Sigmoid colon (tissue), 7 donors: ENCODE results near the gene WDFY4. TPM values are rescaled to one million over a fixed set of nuclear protein-coding genes. Genes with fewer than 3 reads are reported as not detected.

ENCODE experiments used
- DNase-seq: peaks from one replicate; pipeline ENCODE4 v3.0.0-alpha.2; 2019
- H3K27ac ChIP-seq, 4 donors: fragments of 200-600 bp; sonication (generic); one replicate each; pipeline ENCODE4 v1.5.1; 2016 to 2019; ENCODE audit warnings: mild to moderate bottlenecking in 1 of 4
- H3K27me3 ChIP-seq, 3 donors: fragments of 200-600 bp; sonication (generic); one replicate each; pipeline ENCODE4 v1.5.1; 2019; ENCODE audit warnings: mild to moderate bottlenecking in 1 of 3
- H3K36me3 ChIP-seq, 4 donors: fragments of 200-600 bp; sonication (generic); one replicate each; pipeline ENCODE4 v1.5.1; 2016 to 2019
- H3K4me1 ChIP-seq, 4 donors: fragments of 200-600 bp; sonication (generic); one replicate each; pipeline ENCODE4 v1.5.1; 2017 to 2019
- H3K4me3 ChIP-seq, 4 donors: fragments of 200-600 bp; sonication (generic); one replicate each; pipeline ENCODE4 v1.5.1; 2017 to 2019; ENCODE audit warnings: mild to moderate bottlenecking in 2 of 4, moderate library complexity in 1 of 4
- H3K9me3 ChIP-seq, 4 donors: fragments of 200-600 bp in 3 of 4; sonication (generic) in 3 of 4; one replicate each; pipeline versions ENCODE4 v1.5.1 to v1.6.1; 2013 to 2019
- EP300 ChIP-seq, 4 donors: sonication (generic); formaldehyde crosslinking; IDR thresholded peaks; one replicate each; pipeline ENCODE4 v1.6.1; 2017; ENCODE audit warnings: antibody characterized with exemption in 4 of 4
- POLR2A ChIP-seq, 2 donors: fragments of 450-650 bp; IDR thresholded peaks; one replicate each; pipeline ENCODE4 v1.6.1; 2016; ENCODE audit warnings: antibody characterized with exemption in 2 of 2, mild to moderate bottlenecking in 2 of 2, moderate library complexity in 2 of 2
- POLR2AphosphoS5 ChIP-seq, 4 donors: sonication (generic); formaldehyde crosslinking; IDR thresholded peaks; one replicate each; pipeline ENCODE4 v1.6.1; 2017; ENCODE audit warnings: antibody characterized with exemption in 4 of 4
- WGBS, 2 donors: extraction: QIAGEN DNeasy Blood & Tissue Kit; methylation state at CpG; one replicate each; pipeline ENCODE4 v1.1.7; 2013; 5-methylcytosine and 5-hydroxymethylcytosine counted together
- intact Hi-C: fragments of 100-400 bp; cut with DNase I; formaldehyde crosslinking; loops from one replicate; pipeline ENCODE4 v1.15.1; 2023
- polyA plus RNA-seq, 3 donors: library from polyadenylated mRNA; stranded (reverse); fragments of 200-250 nt; gene quantifications; one replicate each; pipeline ENCODE4 v1.2.3, GENCODE V29; 2013
- total RNA-seq, 4 donors: library from RNA; depleted of rRNA; stranded (reverse); fragments of >200 nt; gene quantifications; one replicate each; pipeline ENCODE4 v1.1.0, GENCODE V29; 2016
- TF ChIP-seq, protein P1 (sequence below), 4 experiments: fragments of 450-650 bp in 3 of 4; fragments of 200-600 bp in 1 of 4; IDR thresholded peaks; one replicate each; pipeline ENCODE4 v1.5.1; 2016 to 2019; ENCODE audit warnings: antibody characterized with exemption in 4 of 4, mild to moderate bottlenecking in 3 of 4, moderate library complexity in 2 of 4
- donor health status: healthy with polysubstance abuse.
- donor health status: Bipolar disorder and iron deficiency.
- donor health status: healthy.

The WDFY4 gene
- total and polyA plus RNA-seq, 7 donors: 0.60 to 18.6 (median 2.5) TPM

DNA sequence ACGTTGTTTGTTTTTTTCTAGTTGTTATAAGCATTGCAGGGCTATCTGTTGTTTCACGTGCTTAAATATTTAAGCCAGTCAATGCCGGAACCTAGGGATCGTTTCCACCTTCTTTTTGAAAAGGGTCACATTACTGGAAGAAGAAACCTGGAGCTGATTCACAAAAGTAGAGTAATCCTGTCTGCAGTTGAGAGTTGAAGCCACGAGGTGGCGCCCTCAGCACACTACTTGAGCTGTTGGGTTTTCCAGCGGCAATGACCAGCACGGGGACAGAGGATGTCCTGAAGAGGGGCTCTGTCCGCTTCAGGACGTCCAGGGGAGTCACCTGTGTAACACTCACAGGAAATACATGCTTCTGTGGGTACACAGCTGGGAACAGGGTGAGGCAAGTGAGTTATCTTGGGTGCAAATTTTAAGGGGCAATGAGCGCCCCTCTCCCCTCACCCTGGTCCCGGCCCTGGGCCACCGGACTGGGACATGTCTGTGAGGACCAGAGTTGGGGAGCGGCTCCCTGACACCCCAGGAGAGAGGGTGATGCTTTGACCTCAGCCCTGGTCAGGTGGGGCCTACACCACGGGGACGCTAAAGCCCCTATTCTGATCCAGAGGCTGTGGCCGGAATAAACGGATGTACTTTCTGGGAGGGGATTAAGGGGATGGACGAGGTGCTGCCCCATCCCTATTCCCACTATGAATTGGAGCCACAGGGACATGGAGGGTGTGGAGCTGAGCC, 26.3 kb upstream of the WDFY4 start:
- intact Hi-C loops: loop anchor here (5.0 to 10.0 kb wide), 3 partner anchors 351 to 856 kb away; partner anchors contain the start of gene MAPK8

DNA sequence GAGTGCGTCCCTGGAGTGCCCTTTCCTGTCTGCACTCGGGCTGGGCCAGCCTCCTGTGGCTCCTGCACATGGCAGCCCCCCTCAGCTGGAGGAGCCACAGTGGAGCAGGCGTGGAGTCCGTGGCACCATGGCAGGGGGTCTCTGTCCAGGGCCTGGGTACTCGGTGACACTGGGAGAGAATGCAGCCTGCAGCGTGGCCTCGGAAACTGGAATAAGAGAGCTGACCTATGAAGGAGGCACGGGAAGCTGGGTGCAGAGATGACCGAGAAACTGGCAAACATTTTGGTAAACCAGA, 25.8 kb upstream of the WDFY4 start:
- no peak for DNase-seq
- Histone ChIP-seq H3K4me3 (no peak overlapping the region), H3K36me3 (no peaks in the 10 kb centered on the region), H3K27ac (no peak overlapping the region), H3K27me3 (peaks cover 0 to 5% (median 0%) of the 10 kb centered on the region in 3 donors), H3K4me1 (peaks cover 0 to 16% (median 15%) of the 10 kb centered on the region in 4 donors), H3K9me3 (no peaks in the 10 kb centered on the region)
- 83 to 91% methylated on average over 9 of the region's 9 CpGs for WGBS, 2 donors
- TF ChIP-seq EP300 (IDR thresholded peaks at IDR 0.05) (no peak), POLR2AphosphoS5 (IDR thresholded peaks at IDR 0.05) (no peak), POLR2A (IDR thresholded peaks at IDR 0.05) (no peak)
- TF ChIP-seq, protein P1, sequence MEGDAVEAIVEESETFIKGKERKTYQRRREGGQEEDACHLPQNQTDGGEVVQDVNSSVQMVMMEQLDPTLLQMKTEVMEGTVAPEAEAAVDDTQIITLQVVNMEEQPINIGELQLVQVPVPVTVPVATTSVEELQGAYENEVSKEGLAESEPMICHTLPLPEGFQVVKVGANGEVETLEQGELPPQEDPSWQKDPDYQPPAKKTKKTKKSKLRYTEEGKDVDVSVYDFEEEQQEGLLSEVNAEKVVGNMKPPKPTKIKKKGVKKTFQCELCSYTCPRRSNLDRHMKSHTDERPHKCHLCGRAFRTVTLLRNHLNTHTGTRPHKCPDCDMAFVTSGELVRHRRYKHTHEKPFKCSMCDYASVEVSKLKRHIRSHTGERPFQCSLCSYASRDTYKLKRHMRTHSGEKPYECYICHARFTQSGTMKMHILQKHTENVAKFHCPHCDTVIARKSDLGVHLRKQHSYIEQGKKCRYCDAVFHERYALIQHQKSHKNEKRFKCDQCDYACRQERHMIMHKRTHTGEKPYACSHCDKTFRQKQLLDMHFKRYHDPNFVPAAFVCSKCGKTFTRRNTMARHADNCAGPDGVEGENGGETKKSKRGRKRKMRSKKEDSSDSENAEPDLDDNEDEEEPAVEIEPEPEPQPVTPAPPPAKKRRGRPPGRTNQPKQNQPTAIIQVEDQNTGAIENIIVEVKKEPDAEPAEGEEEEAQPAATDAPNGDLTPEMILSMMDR (IDR thresholded peaks at IDR 0.05): no peak
- intact Hi-C loops: loop anchor here (5.0 to 10.0 kb wide), 3 partner anchors 352 to 856 kb away; partner anchors contain the start of gene MAPK8

More for the DNA sequence above, 26.3 kb upstream of the WDFY4 start:
- peaks cover 0 to 16% (median 15%) of the 10 kb centered on the region in 4 donors for H3K4me1 ChIP-seq
- no peaks in the 10 kb centered on the region for H3K36me3 ChIP-seq
- no peak overlapping the region for H3K4me3 ChIP-seq
- peak; percentile 81 for DNase-seq
- peaks cover 0 to 5% (median 0%) of the 10 kb centered on the region in 3 donors for H3K27me3 ChIP-seq
- no peak for TF ChIP-seq POLR2AphosphoS5 (IDR thresholded peaks at IDR 0.05)
- TF ChIP-seq, protein P1 (IDR thresholded peaks at IDR 0.05): peak; percentile 10 to 84 (median 68)
- 37 to 43% methylated on average over 19 of the region's 19 CpGs for WGBS, 2 donors
- H3K27ac ChIP-seq: no peak overlapping the region
- H3K9me3 ChIP-seq: no peaks in the 10 kb centered on the region

DNA sequence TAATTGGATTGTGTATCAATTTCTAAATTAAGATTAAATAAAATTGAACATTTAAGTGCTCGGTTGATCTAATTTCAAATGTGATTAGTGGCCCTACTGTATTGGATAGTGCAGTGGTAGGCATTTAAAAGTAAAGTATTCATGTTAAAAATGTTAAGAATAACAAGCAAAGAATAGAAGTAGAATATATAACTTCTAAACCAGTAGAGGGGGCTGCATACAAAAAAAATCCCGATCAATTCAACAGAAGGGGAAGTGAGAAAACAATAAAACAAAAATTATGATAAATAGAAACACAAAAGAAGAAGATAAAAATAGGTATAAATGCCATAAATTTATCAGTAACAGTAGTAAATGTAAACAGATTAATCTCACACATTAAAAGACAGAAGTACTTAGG, 24.9 kb upstream of the WDFY4 start:
- intact Hi-C loops: loop anchor here (5.0 to 10.0 kb wide), 3 partner anchors 352 to 855 kb away; partner anchors contain the start of gene MAPK8
- TF ChIP-seq EP300 (IDR thresholded peaks at IDR 0.05) (no peak), POLR2AphosphoS5 (IDR thresholded peaks at IDR 0.05) (no peak), POLR2A (IDR thresholded peaks at IDR 0.05) (no peak)
- TF ChIP-seq, protein P1 (IDR thresholded peaks at IDR 0.05): no peak
- H3K27ac ChIP-seq: no peak overlapping the region
- WGBS, 2 donors: 25 to 31% methylated on average over 2 of the region's 2 CpGs
- H3K4me3 ChIP-seq: no peak overlapping the region
- DNase-seq: no peak
- peaks cover 0 to 16% (median 15%) of the 10 kb centered on the region in 4 donors for H3K4me1 ChIP-seq
- no peaks in the 10 kb centered on the region for H3K36me3 ChIP-seq
- peaks cover 0 to 5% (median 0%) of the 10 kb centered on the region in 3 donors for H3K27me3 ChIP-seq
- no peaks in the 10 kb centered on the region for H3K9me3 ChIP-seq

DNA sequence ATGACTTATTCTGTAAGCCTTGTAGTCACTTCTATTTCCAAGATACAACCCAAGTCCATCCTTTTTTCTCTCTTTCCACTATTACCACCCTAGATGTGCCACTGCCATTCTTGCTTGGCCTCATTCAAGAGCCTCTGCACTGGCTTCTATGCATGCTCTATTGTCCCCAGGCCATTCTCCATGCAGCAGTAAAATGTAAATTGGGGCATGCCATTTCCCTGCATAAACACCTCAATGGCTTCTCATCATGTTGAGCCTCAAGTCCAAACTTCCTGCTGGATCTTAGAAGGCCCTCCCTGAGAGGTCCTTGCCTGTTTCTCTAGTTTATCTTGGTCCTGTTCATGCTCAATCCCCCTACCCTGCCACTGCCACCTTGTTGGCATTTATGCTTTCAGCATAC, 23.2 kb upstream of the WDFY4 start:
- peaks cover 0 to 5% (median 0%) of the 10 kb centered on the region in 3 donors for H3K27me3 ChIP-seq
- intact Hi-C loops: no loop called here
- no peaks in the 10 kb centered on the region for H3K36me3 ChIP-seq
- H3K27ac ChIP-seq: no peak overlapping the region
- no peak overlapping the region for H3K4me3 ChIP-seq
- no peaks in the 10 kb centered on the region for H3K9me3 ChIP-seq
- no peak for DNase-seq
- H3K4me1 ChIP-seq: peaks cover 0 to 5% (median 4%) of the 10 kb centered on the region in 4 donors
- TF ChIP-seq EP300 (IDR thresholded peaks at IDR 0.05) (no peak), POLR2AphosphoS5 (IDR thresholded peaks at IDR 0.05) (no peak), POLR2A (IDR thresholded peaks at IDR 0.05) (no peak)
- TF ChIP-seq, protein P1 (IDR thresholded peaks at IDR 0.05): no peak
